NCI-H128 (cell line): Measurements from ENCODE around the gene CTNNAL1.
"Not testable (repeated sequence)": the region's sequence is repeated elsewhere in the genome, so short reads cannot be mapped to it uniquely, and the experiment has no call there.

Experiments used
- DNase-seq: peaks from one replicate; lab custom pipeline; 2025; ENCODE audit not compliant: unreplicated experiment; lab: John Stamatoyannopoulos, UW

CTNNAL1 gene

DNA sequence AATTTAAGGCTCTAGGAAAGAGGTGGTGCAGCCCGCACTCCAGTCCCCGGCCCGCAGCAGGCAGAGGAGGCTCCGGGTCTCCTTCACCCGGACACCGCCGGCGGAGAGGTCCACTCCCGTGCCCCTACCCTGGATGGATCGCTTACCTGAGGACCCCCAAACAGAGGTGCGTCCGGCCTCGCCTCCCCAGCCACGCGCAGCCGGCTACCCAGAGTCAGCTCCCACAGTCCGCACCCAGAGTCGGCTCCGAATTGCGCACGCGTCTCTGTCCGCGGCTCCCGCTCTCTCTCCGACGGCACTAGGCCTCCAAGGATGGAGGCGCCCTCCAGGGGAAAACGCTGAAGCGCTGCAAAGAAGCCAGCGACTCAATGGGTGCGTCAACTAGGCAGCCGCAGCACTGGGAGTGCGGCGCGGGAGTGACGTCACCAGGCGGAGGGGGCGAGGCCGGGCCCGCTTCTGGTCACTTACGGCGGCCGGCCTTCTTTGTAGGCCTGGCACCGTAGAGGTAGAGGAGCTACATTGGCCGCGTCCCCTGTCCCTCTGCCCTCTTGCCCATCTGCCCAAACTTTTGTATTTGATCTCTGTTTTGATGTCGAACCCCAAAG, 79.5 kb downstream of the CTNNAL1 start, which contains the start of gene ELP1:
Gene ELP1 (minus strand): TSS at position 407 of the 605 bp plus-strand sequence. CDS start 2,978 bp downstream, outside the sequence.
- peak; percentile 89 for DNase-seq

DNA sequence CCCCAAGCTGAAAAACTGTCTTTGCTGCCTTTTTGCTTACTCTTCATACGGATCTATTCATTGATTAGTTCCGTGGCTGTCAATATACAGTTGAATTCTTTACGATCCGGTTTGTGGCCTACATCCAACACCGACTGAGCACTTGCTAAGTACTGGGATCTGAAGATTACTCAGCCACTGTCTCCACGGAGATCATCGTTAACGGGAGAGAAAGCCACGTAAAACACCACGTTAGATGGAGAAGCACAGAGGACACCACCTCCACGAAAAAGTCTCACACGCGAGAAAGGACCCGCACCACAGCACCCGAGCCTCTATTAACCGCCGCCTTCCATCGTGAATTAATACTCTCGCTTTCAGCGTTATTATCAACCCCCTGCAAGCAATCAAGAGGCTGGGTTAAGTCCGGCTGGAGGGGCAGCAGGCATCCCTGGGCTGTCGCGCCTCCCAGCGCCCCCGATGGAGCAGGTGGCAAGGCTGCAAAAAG, 80.0 kb downstream of the CTNNAL1 start:
- no peak for DNase-seq

DNA sequence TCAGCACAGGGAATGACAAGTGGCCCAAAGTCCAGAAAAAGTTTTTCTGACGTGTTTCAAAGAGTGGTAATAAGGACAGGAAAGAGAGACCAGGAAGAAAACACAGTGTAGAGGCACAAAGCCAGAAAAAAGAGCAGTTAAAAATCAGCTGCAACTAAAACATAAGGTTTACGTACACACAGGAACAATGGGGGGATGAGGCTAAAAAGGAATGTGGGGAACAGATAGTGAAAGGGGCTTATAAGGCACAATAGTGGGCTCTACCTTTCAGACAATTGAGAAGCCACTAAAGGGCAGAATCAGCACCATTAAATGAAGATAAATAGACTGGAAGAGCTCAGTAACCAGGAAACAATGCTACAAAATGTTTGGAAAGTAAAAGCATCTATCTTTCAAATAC, 84.9 kb downstream of the CTNNAL1 start:
- DNase-seq = no peak

DNA sequence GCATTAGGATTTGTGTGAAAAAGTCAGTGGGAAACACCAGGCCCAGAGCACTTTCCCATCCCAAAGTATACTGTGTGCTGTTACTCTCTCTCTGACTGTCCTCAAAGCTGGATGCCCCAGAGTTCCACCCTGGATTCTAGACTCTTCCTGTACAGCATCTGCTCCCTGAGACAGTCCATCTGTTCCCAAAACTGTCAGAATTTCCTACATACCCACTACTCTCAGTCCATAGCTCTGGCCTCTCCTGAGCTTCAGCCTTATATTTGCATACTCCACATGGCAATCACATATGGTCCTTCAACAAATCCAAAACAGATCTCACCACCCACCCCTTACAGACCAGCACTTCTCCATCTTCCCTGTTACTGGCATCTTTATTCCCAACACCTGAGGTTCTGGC, 88.8 kb downstream of the CTNNAL1 start:
- no peak for DNase-seq

DNA sequence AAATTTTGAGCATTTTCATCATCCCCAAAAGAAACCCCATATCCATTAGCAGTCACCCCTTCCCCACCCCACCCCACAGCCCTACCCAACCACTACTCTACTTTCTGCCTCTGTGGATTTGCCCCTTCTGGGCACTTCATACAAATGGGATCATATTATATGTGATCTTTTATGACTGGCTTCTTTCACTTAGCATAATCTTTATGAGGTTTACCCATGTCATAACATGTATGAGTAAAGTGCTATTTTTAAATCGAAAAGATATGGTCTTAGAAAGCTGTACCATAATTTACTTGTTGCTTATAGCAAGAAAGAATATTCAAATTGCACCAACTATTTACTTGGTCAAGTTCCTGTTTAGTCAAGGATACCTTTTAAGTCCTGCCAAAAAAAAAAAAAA, 92.1 kb downstream of the CTNNAL1 start:
- no peak for DNase-seq

DNA sequence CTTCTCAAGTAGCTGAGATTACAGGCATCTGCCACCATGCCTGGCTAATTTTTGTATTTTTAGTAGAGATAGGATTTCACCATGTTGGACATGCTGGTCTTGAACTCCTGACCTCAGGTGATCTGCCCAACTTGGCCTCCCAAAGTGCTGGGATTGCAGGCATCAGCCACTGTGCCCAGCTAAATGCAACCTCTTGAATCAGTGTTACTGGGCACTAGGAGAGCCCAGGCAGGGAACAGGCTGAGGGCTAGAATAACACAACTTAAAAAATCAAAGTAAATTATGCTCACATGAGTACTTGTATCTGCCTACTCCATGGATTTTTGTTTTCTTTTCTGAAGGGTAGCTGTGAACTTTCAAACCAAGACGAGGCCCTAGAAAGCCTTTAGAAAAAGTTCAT, 92.9 kb downstream of the CTNNAL1 start:
- not testable (repeated sequence) for DNase-seq

DNA sequence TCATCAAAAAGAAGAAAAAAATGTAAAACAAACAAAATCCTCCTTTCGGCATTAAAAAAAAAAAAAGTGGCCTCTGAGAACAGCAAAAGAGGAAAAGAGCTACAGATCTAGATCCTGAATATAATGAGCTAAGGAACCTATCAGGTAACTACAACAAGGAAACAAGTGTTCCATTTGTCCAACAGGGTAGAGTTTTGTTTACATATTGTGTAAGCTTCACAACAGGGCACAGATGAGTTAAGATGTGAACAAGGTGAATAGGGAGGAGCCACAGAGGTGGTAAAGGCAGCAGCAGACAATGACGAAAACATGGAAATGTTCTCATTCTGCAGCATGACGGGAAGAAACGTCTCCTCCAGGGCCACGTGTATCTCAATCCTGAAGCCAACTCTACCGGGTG, 93.8 kb downstream of the CTNNAL1 start:
- DNase-seq = no peak

DNA sequence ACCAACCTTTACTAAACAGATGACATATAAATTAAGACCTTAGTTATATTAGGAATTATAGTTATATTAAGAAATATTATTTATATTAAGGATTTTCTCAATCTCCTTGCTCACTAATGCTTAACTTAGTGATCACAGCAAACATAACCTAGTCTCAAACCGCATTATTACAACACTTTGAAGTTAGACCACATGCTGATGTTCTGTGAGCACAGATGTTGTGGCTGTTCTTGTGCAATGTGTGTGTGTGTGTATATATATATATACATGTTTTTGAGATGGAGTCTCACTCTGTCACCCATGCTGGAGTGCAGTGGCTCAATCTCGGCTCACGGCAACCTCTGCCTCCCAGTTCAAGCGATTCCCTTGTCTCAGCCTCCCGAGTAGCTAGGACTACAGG, 99.9 kb downstream of the CTNNAL1 start:
- DNase-seq = no peak

DNA sequence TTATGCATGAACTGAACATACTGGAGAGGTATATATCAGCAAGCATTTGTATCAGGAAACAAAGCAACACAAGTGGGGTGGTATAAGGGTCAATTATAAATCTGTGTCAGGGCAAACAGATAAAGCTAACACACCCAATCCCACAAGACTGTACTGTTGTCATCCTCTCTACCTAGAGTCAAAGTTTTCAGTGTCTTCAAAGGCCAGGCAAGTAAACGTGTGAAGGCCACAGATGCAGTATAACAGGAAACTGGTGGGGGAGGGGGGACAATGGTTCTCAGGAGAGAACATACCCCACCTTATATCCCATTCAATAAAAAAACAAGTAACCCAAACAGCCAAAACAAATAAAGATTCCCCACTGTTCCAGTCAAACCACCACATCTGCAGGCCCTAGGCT, 101.5 kb downstream of the CTNNAL1 start:
- DNase-seq = no peak

DNA sequence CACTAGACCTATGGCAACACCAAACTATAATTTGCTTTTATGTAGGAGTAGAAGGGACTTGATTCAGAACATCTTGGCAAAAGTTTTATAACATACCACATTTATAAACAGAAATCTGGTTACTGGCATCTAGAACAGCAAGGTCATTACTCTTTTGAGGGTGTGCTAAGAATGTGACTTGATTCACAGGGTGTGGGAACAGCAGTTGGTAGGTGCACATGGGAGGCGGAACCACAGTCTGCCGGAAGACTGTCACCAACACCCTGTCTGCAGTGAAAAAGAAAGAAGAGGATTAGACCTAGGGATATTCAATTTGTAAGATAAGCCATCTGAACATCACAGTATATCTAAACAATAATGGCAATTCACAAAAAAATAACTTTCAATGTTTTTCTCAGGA, 102.4 kb downstream of the CTNNAL1 start:
- DNase-seq = no peak

DNA sequence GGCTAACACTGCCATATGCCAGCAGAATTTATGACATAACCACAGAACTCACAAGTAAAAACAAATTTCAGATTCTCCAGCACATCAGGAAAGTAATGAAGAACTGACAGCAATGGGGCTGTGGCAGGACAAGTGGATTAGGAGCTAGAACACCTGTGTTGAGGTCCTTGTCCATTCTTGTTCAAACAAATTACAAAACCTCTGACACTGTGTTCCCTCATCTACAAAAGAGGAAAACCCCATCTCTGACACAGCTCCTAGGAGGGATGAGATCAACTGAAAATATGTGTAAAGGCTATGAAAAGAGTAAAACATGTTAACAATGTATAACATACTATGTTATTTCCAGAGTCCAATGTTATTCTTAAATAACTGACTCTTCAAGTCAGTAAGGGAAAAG, 102.9 kb downstream of the CTNNAL1 start:
- DNase-seq = no peak

DNA sequence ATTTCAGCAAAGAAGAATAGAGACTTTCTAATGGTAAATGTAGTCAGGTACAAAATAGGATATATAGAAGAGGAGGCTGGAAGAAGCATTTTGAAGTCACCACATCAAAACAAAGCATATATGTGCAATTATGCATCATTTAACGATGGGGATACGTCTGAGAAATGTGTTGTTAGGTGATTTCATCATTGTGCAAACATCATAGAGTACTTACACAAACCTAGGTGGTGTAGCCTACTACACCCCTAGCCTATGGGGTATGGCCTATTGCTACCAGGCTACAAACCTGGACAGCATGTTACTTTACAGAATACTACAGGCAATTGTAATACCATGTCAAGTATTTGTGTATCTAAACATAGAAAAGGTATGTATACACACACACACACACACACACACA, 107.8 kb downstream of the CTNNAL1 start:
- no peak for DNase-seq

DNA sequence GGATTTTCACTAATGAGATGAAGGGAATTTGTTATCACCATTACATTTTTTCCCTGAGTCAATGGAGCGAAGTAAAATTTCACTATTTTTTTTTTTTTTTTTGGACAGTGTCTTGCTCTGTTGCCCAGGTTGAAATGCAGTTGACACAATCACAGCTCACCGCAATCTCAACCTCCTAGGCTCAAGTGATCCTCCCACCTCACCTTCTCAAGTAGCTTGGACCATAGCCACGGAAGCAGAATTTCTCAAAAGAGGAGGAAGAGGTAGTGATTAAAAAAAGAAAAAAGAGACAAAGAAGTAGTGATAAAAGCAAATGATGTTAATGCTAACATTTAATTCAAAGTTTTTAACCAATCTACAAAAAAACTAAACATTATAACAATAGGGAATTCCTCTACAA, 109.1 kb downstream of the CTNNAL1 start:
- no peak for DNase-seq

DNA sequence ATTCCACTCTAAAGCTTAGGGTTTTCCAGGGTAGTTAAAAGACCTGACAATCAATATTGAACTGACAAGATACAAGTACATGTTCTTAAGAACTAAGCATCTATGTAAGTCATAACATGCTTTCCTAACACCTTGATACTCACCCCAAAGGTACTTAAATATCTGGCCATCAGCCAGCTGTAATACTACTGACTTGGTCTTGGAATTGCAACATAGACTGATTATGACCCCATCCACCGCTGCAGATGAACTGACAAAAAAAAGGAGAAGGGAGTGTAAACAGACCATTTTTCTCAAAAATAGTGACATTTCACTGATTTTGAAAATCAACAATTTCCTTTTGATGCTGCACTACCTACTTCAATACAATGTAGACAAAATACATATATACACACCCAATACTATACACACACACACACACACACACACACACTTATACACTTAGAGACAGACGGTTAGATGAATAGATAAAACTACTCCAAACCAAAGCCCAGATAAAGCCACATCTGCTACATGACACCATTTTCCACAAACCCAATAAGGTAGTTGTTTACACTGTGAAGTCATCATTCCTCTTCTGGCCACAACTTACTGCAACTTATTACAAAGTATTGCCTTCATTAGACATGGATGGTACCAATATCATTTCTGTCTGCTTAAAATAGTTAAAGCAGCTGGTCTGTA, 109.7 kb downstream of the CTNNAL1 start:
- DNase-seq = no peak

DNA sequence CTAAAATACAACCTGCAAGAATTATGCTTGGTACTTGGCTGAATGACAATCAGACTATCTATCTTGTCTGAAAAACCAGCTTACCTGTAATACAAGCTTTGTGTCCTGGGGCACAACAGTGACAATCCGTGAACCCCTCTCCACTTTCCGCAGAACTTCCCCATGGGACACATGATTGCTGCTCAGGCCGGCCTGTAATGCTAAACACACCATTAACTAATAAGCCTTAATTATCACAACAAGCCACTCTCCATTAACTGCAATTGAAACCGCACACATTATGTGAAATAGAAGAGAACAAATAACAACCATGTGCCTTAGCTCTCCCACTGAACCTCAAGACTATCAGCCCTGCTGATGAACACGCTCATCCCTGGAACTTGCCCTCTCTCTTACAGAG, 113.1 kb downstream of the CTNNAL1 start:
- DNase-seq = no peak

DNA sequence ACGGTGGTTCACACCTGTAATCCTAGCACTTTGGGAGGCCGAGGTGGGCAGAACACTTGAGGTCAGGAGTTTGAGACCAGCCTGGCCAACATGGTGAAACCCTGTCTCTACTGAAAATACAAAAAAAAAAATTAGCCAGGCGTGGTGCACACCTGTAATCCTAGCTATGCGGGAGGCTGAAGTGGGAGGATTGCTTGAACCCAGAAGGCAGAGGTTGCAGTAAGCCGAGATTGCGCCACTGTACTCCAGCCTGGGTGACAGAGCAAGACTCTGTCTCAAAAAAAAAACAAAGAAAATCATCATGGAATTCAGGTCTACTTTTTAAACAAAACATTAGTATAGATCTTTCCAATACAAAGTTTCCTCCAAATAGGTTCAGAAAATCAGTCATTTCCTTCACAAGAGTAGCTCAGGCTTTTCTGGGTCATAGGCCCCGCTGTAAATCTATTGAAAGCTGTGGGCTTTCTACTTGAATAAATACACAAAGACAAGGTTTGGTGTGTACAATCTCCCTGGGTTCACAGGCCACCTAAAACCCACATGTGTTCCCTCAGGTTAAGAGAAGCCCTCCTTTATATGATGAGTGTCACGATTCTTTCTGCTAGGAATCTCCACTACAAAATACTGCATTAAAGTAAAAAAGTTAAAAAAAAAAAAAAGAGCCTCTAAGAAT, 114.1 kb downstream of the CTNNAL1 start:
- DNase-seq = not testable (repeated sequence)

DNA sequence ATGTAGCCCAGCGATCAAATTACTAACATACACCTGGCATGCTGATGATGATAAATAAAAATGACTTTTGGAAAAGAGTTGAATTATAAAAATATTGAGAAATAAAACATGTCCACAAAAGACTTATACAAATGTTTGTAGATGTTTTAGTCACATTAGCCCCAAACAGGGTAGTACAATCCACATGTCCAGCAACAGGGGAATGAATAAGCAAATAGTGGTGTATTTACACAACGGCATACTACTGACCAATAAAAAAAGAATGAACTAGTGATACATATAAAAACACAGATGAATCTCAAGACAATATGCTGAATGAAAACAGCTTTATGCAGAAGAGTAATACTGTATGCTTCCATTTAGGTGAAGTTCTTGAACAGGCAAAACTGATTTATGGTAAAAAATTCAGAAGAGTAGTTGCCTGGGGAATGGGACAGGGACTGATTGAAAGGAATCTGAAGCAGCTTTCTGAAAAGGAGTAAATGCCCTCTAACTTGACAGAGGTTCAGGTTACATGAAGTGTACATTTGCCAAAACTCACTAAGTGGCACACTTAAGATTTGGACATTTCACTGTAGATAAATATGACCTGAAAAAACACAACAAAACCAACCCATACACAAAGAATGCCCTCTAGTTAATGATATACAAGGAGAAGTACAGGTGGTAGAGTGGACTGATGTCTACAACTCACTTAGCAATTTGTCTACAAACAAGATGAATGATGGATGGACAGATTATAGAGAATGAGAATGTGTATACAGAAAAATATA, 115.8 kb downstream of the CTNNAL1 start:
- no peak for DNase-seq

DNA sequence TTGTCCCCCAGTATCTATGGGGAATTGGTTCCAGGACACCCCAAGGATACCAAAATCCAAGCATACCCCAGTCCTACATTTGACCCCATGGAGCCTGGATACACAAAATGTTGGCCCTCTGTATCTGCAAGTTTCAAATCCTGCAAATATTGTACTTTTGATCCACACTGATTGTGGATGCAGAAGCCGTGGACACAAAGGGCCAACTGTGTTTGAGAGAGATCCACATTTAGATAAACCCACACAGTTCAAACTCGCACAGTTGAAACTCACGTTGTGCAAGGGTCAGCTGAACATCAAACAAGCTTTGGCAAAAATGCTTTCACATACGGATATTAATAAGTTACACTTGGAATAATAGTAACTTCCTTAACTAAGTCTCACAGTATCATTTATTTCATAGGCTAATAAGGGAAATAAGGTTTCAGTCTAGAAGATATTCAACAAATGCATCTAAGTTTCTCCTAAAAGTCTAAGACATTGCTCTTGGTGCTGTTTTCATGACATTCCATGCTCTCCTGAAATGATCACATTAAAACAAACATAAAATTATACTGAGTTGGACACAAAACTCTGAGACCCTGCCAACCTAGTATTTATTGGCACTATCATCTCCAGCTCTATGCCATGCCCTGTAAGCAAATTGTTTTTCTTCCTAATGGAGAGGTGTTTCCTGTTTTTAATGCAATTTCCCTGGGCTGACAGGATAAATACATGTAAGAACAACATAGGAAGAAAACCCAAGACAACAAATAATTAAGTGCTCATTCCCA, 118.9 kb downstream of the CTNNAL1 start:
- no peak for DNase-seq
